Adipocyte (in vitro differentiated cells): ENCODE data around the gene UBTF.
"Not testable (repeated sequence)": the region's sequence is repeated elsewhere in the genome, so short reads cannot be mapped to it uniquely, and the experiment has no call there.

ENCODE experiments used
- DNase-seq: peaks from one replicate; pipeline ENCODE4 v3.0.0-alpha.2; 2015; ENCODE audit warnings: low read depth
- H3K27me3 ChIP-seq: replicated peaks from 2 replicates; pipeline ENCODE4 v1.7.0; 2013; ENCODE audit warnings: mild to moderate bottlenecking, low read length, moderate library complexity; ENCODE audit not compliant: control insufficient read depth, insufficient read depth
- H3K36me3 ChIP-seq: 2 replicates; pipeline ENCODE4 v1.7.0; 2013; ENCODE audit warnings: low read length, mild to moderate bottlenecking, moderate library complexity; ENCODE audit not compliant: control insufficient read depth, insufficient read depth, severe bottlenecking
- H3K4me1 ChIP-seq: 2 replicates; pipeline ENCODE4 v1.7.0; 2013; ENCODE audit warnings: mild to moderate bottlenecking, low read length, moderate library complexity; ENCODE audit not compliant: control insufficient read depth, insufficient read depth
- H3K4me3 ChIP-seq: 2 replicates; pipeline ENCODE4 v1.7.0; 2013; ENCODE audit warnings: mild to moderate bottlenecking, low read length, moderate library complexity
- H3K9ac ChIP-seq: 2 replicates; pipeline ENCODE4 v1.7.0; 2013; ENCODE audit warnings: mild to moderate bottlenecking, low read length, moderate library complexity
- H3K9me3 ChIP-seq: 2 replicates; pipeline ENCODE4 v1.7.0; 2013; ENCODE audit warnings: mild to moderate bottlenecking, low read length, moderate library complexity; ENCODE audit not compliant: control insufficient read depth

Gene UBTF

GRCh38 chr17:44237886-44238285 lies 18.4 kb upstream of the UBTF start:
- not testable (repeated sequence) for H3K4me3 ChIP-seq, H3K9me3 ChIP-seq, DNase-seq, H3K9ac ChIP-seq, H3K36me3 ChIP-seq, H3K4me1 ChIP-seq
- peaks cover 14% of the 10 kb centered on the region for H3K27me3 ChIP-seq

- DNase-seq = no peak
- Histone ChIP-seq H3K27me3 (peaks cover 14% of the 10 kb centered on the region), H3K4me3 (no peak overlapping the region), H3K9ac (no peak overlapping the region), H3K9me3 (no peaks in the 10 kb centered on the region), H3K36me3 (no peaks in the 10 kb centered on the region), H3K4me1 (no peaks in the 10 kb centered on the region)
Measured at GRCh38 chr17:44236444-44236991, 17.0 kb upstream of the UBTF start.

GRCh38 chr17:44235583-44235936 lies 16.1 kb upstream of the UBTF start:
- Histone ChIP-seq H3K9ac (no peak overlapping the region), H3K27me3 (peaks cover 14% of the 10 kb centered on the region), H3K4me3 (no peak overlapping the region), H3K36me3 (no peaks in the 10 kb centered on the region), H3K9me3 (no peaks in the 10 kb centered on the region), H3K4me1 (no peaks in the 10 kb centered on the region)
- DNase-seq = no peak

- Histone ChIP-seq H3K9me3 (no peaks in the 10 kb centered on the region), H3K36me3 (no peaks in the 10 kb centered on the region), H3K27me3 (peaks cover 10% of the 10 kb centered on the region), H3K4me3 (no peak overlapping the region), H3K4me1 (no peaks in the 10 kb centered on the region), H3K9ac (no peak overlapping the region)
- no peak for DNase-seq
Measured at GRCh38 chr17:44233582-44233981, 14.1 kb upstream of the UBTF start.

GRCh38 chr17:44232061-44232460 lies 12.6 kb upstream of the UBTF start:
- H3K27me3 ChIP-seq = peaks cover 10% of the 10 kb centered on the region
- no peak overlapping the region for H3K4me3 ChIP-seq
- H3K9ac ChIP-seq = no peak overlapping the region
- H3K36me3 ChIP-seq = no peaks in the 10 kb centered on the region
- no peak for DNase-seq
- no peaks in the 10 kb centered on the region for H3K4me1 ChIP-seq
- no peaks in the 10 kb centered on the region for H3K9me3 ChIP-seq

- H3K4me1 ChIP-seq = no peaks in the 10 kb centered on the region
- H3K9me3 ChIP-seq = no peaks in the 10 kb centered on the region
- no peak overlapping the region for H3K9ac ChIP-seq
- no peak overlapping the region for H3K4me3 ChIP-seq
- H3K27me3 ChIP-seq = peaks cover 3% of the 10 kb centered on the region
- H3K36me3 ChIP-seq = no peaks in the 10 kb centered on the region
- no peak for DNase-seq
Measured at GRCh38 chr17:44230140-44230539, 10.7 kb upstream of the UBTF start.

GRCh38 chr17:44229090-44229489 lies 9.6 kb upstream of the UBTF start:
- DNase-seq = no peak
- peaks cover 3% of the 10 kb centered on the region for H3K27me3 ChIP-seq
- H3K4me3 ChIP-seq = no peak overlapping the region
- no peaks in the 10 kb centered on the region for H3K9me3 ChIP-seq
- H3K4me1 ChIP-seq = peaks cover under 1% of the 10 kb centered on the region
- H3K9ac ChIP-seq = no peak overlapping the region
- H3K36me3 ChIP-seq = no peaks in the 10 kb centered on the region

GRCh38 chr17:44223541-44224071 lies 4.1 kb upstream of the UBTF start:
- H3K36me3 ChIP-seq = no peaks in the 10 kb centered on the region
- peaks cover 25% of the 10 kb centered on the region for H3K4me1 ChIP-seq
- H3K4me3 ChIP-seq = no peak overlapping the region
- no peaks in the 10 kb centered on the region for H3K9me3 ChIP-seq
- H3K9ac ChIP-seq = no peak overlapping the region
- H3K27me3 ChIP-seq = no peaks in the 10 kb centered on the region
- peak; percentile 29 for DNase-seq

GRCh38 chr17:44222112-44222869 lies 2.8 kb upstream of the UBTF start:
- Histone ChIP-seq H3K36me3 (no peaks in the 10 kb centered on the region), H3K27me3 (no peaks in the 10 kb centered on the region), H3K9ac (peak overlapping the region; percentile 97), H3K4me1 (peaks cover 34% of the 10 kb centered on the region), H3K4me3 (peak overlapping the region; percentile 90), H3K9me3 (no peaks in the 10 kb centered on the region)
- DNase-seq = peak; percentile 89

- H3K4me3 ChIP-seq = peak overlapping the region; percentile 90
- H3K9ac ChIP-seq = peak overlapping the region; percentile 97
- H3K36me3 ChIP-seq = peaks cover 4% of the 10 kb centered on the region
- no peak for DNase-seq
- H3K9me3 ChIP-seq = no peaks in the 10 kb centered on the region
- H3K4me1 ChIP-seq = peaks cover 39% of the 10 kb centered on the region
- no peaks in the 10 kb centered on the region for H3K27me3 ChIP-seq
Measured at GRCh38 chr17:44221862-44222111, 2.3 kb upstream of the UBTF start.

- no peaks in the 10 kb centered on the region for H3K9me3 ChIP-seq
- H3K27me3 ChIP-seq = no peaks in the 10 kb centered on the region
Measured at GRCh38 chr17:44221084-44221861, 1.8 kb upstream of the UBTF start.

More at GRCh38 chr17:44221084-44221861, 1.8 kb upstream of the UBTF start:
- Histone ChIP-seq H3K4me1 (peaks cover 44% of the 10 kb centered on the region), H3K4me3 (peak overlapping the region; percentile 90), H3K36me3 (peaks cover 9% of the 10 kb centered on the region), H3K9ac (peak overlapping the region; percentile 97)
- peak; percentile 94 for DNase-seq
